Left ventricle myocardium inferior (tissue), 1 donor: Measurements from ENCODE around the gene FNDC1. TPM values are rescaled to one million over a fixed set of nuclear protein-coding genes. Genes with fewer than 3 reads are reported as not detected.

Source experiments
- DNase-seq: peaks from one replicate; pipeline ENCODE4 v3.0.0-alpha.2; 2020
- H3K27ac ChIP-seq: fragments of 200-600 bp; replicated peaks from 2 replicates; pipeline ENCODE4 v1.8.0; 2021
- H3K27me3 ChIP-seq: fragments of 200-600 bp; 2 replicates; pipeline ENCODE4 v1.8.0; 2021; ENCODE audit warnings: low read depth
- H3K36me3 ChIP-seq: fragments of 200-600 bp; 2 replicates; pipeline ENCODE4 v1.8.0; 2021
- H3K4me1 ChIP-seq: fragments of 200-600 bp; 2 replicates; pipeline ENCODE4 v1.8.0; 2021
- H3K4me3 ChIP-seq: fragments of 200-600 bp; 2 replicates; pipeline ENCODE4 v1.8.0; 2021; ENCODE audit warnings: mild to moderate bottlenecking, moderate library complexity
- H3K9me3 ChIP-seq: fragments of 200-600 bp; replicated peaks from 2 replicates; pipeline ENCODE4 v1.8.0; 2021
- CTCF ChIP-seq: fragments of 200-600 bp; IDR thresholded peaks from 2 replicates; pipeline ENCODE4 v1.8.0; 2021; ENCODE audit warnings: antibody characterized with exemption, mild to moderate bottlenecking, borderline replicate concordance
- intact Hi-C: fragments of 100-400 bp; cut with micrococcal nuclease; formaldehyde crosslinking; loops from one replicate; pipeline ENCODE4 v1.11.0; 2022
- total RNA-seq: library from RNA; stranded (reverse); fragmentation: NEBNext Ultra II Directional; extraction: Animal tissue kit (Norgen Biotek cat#: 25700); gene quantifications from one replicate; pipeline ENCODE4 v1.2.1, GENCODE V29; 2021
- donor health status: DM: no; HTN: yes; CAD: no; lungs with severe emphysema.

The FNDC1 gene
- total RNA-seq, 1 donor from 2014 or later, result 1.8 TPM

DNA sequence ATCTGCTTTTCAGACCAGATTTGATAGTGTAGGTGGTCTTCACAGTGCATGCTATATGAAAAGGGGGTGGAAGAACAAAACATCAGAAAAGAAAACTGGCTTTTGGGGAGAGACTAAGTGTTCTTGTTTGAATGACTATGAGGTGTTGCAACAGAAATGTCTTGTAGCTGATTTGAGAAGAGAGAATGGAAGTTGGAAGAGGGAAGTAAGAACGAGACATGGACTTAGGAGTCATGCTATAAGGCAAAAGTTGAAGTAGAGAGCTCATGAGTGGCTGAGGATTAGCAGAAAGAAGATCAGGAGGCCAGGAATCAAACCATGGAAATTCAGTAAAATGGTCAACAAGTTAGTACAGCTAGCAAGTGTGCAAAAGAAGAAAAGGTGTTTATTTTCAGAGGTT, 32.1 kb downstream of the FNDC1 start:
- Histone ChIP-seq H3K27ac (no peak overlapping the region), H3K4me1 (no peaks in the 10 kb centered on the region), H3K36me3 (no peaks in the 10 kb centered on the region), H3K27me3 (peaks cover 68% of the 10 kb centered on the region), H3K4me3 (no peak overlapping the region), H3K9me3 (no peaks in the 10 kb centered on the region)
- no peak for TF ChIP-seq CTCF
- intact Hi-C loops, result no loop called here
- DNase-seq, result no peak

DNA sequence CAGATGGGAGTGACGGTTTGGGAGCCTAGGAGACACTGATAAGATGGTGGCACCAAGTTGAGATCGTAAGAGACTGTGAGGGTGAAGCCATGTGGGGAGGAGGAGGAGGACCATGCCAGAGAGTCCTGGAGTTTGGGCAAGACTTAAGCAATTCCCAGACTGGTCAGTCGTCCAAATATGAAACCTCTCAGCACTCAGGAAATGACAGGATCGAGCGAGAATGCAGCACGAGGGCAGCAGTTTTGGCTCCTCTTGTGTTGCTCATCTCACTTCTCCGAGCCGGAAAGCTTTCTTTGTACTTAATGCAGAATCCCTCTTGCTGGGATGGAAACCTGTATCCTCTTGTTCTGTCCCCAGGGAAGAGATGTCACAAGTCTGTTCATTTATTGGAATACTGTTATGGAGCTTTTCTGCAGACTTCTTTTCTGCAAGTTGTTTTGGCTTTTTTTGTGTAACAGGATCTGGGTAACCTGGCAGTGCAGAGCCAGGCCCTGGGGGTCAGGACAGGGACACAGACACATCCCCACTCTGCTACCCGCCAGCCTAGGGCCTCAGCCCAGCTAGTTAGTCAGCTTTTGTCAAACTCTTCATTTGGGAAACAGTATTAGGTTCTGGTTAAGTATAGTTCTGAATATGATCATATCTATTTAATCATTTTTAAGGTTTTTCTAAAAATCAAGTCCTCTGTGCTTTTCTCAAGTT, 34.3 kb downstream of the FNDC1 start:
- H3K4me3 ChIP-seq, result no peak overlapping the region
- H3K4me1 ChIP-seq, result no peaks in the 10 kb centered on the region
- H3K27ac ChIP-seq, result no peak overlapping the region
- no peaks in the 10 kb centered on the region for H3K36me3 ChIP-seq
- H3K27me3 ChIP-seq, result peaks cover 72% of the 10 kb centered on the region
- intact Hi-C loops, result no loop called here
- no peaks in the 10 kb centered on the region for H3K9me3 ChIP-seq
- no peak for TF ChIP-seq CTCF
- no peak for DNase-seq

GRCh38 chr6:159204605-159205004, 35.4 kb downstream of the FNDC1 start:
- intact Hi-C loops, result no loop called here
- no peak for TF ChIP-seq CTCF
- no peaks in the 10 kb centered on the region for H3K9me3 ChIP-seq
- H3K4me1 ChIP-seq, result no peaks in the 10 kb centered on the region
- H3K27me3 ChIP-seq, result peaks cover 72% of the 10 kb centered on the region
- H3K4me3 ChIP-seq, result no peak overlapping the region
- H3K36me3 ChIP-seq, result no peaks in the 10 kb centered on the region
- no peak for DNase-seq
- H3K27ac ChIP-seq, result no peak overlapping the region

- no peak overlapping the region for H3K27ac ChIP-seq
- H3K4me1 ChIP-seq, result peaks cover 14% of the 10 kb centered on the region
- peaks cover 82% of the 10 kb centered on the region for H3K27me3 ChIP-seq
- intact Hi-C loops, result no loop called here
- H3K4me3 ChIP-seq, result no peak overlapping the region
- no peak for TF ChIP-seq CTCF
- no peak for DNase-seq
- H3K9me3 ChIP-seq, result no peaks in the 10 kb centered on the region
- H3K36me3 ChIP-seq, result no peaks in the 10 kb centered on the region
These were observed 42.8 kb downstream of the FNDC1 start for GRCh38 chr6:159212028-159212427.

DNA sequence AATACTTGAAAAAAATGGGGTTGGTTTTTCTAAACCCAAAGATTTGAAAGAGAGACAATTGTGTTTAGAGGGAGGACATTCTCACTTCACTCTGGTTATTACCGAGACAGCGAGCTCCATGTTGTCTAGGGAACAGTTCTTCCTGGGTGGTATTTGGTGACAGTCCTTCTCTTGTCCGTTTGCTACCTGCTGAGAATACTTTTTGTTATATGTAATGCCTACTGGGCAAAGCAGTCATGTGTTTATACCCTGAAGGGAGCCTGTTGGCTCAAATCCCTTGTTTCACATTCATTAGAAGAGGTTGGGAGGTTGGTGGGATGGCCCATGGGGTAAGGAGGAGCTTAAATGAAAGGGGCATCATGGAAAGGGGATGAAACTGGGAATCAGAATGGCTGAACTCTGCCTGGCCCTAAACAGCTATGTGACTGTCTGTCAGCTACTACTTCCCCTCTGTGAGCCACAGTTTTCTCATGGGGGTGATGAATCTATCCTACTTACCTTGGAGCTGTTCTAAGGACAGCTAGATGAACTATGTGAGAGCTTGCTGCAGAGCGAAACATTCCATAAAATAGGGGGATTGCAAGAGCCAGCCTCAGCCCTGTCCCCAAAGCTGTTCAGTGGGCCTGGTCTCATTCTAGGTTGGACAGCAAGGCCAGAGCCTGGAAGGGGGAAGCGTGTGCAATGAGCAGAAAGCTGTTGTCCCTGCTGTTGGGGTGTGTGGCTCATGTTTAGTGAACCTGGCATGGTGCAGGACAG, 43.5 kb downstream of the FNDC1 start:
- Histone ChIP-seq H3K27ac (no peak overlapping the region), H3K27me3 (peaks cover 83% of the 10 kb centered on the region), H3K4me1 (peaks cover 14% of the 10 kb centered on the region), H3K36me3 (no peaks in the 10 kb centered on the region), H3K4me3 (no peak overlapping the region), H3K9me3 (no peaks in the 10 kb centered on the region)
- no peak for TF ChIP-seq CTCF
- DNase-seq, result no peak
- intact Hi-C loops, result no loop called here
